NCI-H69 (cell line): ENCODE measurements around the gene RIMS3.
"Not testable (repeated sequence)": the region's sequence is repeated elsewhere in the genome, so short reads cannot be mapped to it uniquely, and the experiment has no call there.

Source experiments
- DNase-seq: peaks from one replicate; lab custom pipeline; 2025; lab: John Stamatoyannopoulos, UW

The RIMS3 gene

DNA sequence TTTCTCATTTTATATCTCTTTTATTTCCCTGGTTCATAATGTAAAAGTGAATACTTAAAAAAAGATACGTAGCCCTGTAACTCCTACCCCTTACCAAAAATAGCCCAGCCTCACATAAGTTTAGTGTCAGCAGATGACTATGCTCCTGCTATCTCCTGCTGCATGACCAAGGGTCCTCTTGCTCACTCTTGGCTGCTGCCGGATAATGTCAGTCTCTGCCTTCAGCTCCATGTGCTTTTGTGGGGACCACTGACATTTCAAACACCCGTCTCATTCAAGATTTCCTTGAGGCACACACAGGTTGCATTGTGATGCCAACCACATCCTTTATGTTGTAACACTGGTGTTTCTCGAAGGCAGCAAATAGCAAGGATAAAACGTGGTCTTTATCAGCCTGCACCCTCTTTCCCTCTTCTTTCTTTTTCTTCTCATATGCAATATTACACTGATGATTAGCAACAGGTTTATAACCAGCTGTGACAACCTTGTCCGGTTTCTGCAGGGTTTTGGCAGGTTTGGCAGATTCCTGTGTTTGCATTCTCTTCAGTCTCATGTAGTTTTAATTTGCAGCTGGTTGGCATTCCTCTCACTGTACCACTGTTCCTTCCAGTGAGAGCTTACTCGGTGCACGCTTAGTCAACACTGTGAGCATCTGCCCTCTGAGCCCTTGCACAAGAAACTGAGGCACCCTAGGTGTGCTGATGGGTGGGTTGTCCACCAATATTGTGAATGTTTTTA lies 71.9 kb downstream of the RIMS3 start:
- DNase-seq = no peak

DNA sequence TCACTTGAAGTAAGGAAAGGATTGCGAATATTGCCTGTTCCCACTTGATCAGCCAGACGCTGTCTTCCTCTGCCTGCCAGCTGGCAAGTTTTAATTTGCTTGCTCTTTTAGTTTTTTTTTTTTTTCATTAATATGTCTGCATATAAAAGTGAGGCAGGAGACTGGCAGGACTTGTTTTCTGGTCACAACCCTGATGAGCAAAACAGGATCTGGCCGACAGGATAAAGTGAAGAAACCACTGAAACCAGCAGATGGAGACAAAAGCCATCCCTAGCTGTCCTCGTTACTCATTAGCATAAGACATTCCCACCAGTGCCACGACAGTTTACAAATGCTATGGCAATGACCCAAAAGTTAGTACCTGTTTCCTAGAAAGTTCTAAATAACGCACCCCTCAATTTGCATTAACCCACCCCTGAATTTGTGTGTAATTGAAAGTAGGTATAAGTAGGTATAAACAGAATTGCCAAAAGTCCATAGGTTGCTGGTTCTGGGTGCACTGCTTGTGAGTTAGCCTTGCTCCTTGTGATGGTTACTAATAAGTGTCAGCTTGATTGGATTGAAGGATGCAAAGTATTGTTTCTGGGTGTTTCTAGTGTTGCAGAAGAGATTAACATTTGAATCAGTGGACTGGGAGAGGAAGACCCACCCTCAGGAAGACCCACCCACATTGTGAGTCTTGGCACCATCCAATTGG lies 73.2 kb downstream of the RIMS3 start:
- DNase-seq = peak; percentile 50

DNA sequence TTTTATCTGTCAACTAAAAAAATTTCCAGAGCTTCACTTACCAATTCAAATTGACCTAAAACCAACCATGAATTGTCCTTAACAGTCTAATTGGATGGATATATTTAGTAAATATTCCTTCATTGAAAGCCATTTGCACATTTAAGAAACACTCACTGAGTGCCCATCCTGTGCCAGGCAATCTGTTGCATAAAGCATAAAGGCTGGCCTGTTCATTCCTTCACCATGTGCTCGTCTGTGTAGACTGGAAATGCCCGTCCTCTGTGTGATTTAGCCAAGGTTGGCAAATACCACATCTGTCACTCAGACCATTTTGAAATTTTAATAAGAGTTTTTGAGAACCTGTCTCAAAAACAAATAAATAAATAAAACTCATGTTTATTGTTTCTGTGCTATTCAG lies 76.9 kb downstream of the RIMS3 start:
- no peak for DNase-seq

DNA sequence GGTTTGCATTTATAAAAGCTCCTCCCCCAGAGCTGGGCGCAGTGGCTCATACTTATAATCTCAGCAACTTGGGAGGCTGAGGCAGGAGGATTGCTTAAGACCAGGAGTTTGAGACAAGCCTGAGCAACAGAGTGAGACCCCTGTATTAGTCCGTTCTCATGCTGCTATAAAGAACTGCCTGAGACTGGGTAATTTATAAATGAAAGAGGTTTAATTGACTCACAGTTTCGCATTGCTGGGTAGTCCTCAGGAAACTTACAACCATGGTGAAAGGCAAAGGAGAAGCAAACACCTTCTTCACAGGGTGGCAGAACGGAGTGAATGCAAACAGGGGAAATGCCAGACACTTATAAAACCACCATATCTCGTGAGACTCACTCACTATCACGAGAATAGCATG lies 81.5 kb downstream of the RIMS3 start:
- no peak for DNase-seq

DNA sequence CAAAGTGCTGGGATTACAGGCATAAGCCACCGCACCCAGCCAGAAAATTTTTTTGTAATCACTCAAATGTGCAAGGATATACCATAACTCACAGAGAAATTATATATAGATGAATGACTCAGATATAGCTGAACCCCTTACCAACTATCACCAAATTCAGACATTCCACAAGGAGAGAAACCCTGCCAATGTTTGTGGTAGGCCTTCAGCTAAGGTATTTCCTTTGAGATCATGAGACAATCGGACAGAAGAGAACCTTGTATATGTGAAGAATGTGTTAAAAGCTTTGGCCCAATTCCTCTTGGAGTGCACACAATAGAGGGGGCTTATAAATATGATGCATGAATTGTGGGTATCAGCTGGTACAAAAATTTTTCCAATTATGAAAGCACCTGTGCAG lies 83.4 kb downstream of the RIMS3 start:
- no peak for DNase-seq

DNA sequence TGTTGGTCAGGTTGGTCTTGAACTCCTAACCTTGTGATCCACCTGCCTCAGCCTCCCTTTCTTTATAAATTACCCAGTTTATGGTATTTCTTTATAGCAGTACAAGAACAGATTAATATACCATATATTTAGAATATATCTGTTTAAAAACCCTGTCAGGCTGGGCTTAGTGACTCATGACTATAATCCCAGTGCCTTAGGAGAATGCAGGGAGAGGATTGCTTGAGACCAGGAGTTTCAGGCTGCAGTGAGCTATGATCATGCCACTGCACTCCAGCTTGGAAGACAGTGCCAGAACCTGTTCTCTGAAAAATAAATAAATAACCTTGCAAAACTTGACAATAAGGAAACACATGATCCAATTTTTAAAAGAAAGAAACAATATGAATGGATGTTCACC lies 90.1 kb downstream of the RIMS3 start:
- DNase-seq = no peak

DNA sequence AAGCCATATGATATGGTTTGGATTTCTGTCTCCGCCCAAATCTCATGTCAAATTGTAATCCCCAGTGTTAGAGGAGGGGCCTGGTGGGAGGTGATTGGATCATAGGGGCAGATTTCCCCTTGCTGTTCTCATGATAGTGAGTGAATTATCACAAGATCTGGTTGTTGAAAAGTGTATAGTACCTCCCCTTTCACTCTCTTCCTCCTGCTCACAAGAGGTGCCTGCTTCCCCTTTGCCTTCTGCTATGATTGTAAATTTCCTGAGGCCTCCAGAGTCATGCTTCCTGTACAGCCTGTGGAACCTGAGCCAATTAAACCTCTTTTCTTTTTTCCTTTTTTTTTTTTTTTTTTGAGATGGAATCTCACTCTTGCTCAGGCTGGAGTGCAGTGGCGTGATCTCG lies 90.7 kb downstream of the RIMS3 start:
- DNase-seq = not testable (repeated sequence)
